H1 (cell line): ENCODE results near the gene DLK2.

ENCODE experiments used
- CREB1 ChIP-seq: IDR thresholded peaks from 2 replicates; pipeline ENCODE4 v1.6.1; 2012; ENCODE audit warnings: inconsistent platforms
- TF ChIP-seq, protein P1 (sequence below), 3 experiments: IDR thresholded peaks; 1 replicate in 2 of 3; 2 replicates in 1 of 3; pipeline versions ENCODE4 v1.5.1 to v1.6.1; 2011; ENCODE audit warnings: low read length in 3 of 3, mild to moderate bottlenecking in 3 of 3, inconsistent platforms in 2 of 3, low read depth in 1 of 3, moderate library complexity in 1 of 3; ENCODE audit not compliant: insufficient read depth in 1 of 3; ENCODE audit errors: control extremely low read depth in 1 of 3

DNA sequence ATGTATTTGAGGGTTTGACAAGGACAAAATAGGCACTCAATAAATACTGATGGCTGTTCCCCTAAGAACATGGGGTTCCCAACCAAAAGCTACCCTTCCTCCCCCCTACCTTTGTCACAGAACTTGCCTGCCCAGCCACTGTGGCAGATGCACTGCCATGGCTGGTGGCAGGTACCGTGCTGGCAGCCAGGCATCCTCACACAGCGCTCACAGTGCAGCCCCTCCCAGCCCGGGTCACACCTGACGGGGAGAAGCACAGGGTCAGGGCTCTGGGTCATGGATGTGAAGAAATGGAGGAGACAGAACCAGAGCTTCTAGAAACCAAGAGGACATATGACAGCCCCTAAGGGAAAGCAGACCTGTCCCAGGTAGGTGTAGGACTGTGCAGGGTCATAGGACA, 2.5 kb downstream of the DLK2 start:
- TF ChIP-seq, protein P1, sequence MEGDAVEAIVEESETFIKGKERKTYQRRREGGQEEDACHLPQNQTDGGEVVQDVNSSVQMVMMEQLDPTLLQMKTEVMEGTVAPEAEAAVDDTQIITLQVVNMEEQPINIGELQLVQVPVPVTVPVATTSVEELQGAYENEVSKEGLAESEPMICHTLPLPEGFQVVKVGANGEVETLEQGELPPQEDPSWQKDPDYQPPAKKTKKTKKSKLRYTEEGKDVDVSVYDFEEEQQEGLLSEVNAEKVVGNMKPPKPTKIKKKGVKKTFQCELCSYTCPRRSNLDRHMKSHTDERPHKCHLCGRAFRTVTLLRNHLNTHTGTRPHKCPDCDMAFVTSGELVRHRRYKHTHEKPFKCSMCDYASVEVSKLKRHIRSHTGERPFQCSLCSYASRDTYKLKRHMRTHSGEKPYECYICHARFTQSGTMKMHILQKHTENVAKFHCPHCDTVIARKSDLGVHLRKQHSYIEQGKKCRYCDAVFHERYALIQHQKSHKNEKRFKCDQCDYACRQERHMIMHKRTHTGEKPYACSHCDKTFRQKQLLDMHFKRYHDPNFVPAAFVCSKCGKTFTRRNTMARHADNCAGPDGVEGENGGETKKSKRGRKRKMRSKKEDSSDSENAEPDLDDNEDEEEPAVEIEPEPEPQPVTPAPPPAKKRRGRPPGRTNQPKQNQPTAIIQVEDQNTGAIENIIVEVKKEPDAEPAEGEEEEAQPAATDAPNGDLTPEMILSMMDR (IDR thresholded peaks at IDR 0.05; ENCODE audit: control extremely low read depth in 1 of 3, insufficient read depth in 1 of 3, low read depth in 1 of 3, low read length in 3 of 3): no peak
- TF ChIP-seq CREB1: no peak
